ENCODE data around the gene CUEDC1.

DNA sequence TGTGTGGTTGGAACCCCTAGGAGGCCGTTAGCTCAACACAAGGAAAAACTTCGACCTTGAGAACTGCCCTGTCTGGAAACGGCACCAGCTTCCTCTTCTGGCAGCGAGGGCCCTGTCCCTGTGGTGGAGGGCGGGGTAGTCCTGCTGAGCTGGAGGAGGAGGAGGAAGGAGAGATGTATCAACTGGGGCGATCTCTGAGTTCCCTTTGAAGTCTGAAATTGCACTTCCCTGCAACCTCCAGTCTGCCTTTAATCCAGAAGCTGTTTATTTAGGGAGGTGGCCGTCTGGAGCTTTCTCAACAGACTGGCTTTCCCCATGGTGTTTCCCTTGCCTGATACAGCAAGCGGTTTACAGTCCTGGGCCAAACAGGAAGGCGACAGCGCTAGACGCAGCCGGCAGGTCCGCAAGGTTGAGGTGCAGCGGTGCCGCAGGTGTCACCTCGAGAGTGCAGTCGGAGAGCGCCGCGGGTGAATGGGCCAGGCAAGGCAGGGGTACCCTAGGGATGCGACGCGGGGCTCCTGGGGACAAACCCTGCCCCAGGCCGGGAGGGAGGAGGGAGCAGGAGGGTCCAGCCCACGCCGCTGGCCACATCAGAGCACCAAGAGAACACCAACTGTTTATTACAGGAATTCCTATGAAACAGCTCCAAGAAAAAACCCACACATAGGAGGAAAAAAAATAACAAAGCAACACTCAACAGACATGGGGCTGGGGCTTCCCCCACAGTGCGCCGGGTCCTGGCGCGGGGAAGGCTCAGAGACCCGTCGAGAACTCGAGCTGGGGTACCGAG is 94.0 kb downstream of the CUEDC1 start:
- TF ChIP-seq, protein P1, sequence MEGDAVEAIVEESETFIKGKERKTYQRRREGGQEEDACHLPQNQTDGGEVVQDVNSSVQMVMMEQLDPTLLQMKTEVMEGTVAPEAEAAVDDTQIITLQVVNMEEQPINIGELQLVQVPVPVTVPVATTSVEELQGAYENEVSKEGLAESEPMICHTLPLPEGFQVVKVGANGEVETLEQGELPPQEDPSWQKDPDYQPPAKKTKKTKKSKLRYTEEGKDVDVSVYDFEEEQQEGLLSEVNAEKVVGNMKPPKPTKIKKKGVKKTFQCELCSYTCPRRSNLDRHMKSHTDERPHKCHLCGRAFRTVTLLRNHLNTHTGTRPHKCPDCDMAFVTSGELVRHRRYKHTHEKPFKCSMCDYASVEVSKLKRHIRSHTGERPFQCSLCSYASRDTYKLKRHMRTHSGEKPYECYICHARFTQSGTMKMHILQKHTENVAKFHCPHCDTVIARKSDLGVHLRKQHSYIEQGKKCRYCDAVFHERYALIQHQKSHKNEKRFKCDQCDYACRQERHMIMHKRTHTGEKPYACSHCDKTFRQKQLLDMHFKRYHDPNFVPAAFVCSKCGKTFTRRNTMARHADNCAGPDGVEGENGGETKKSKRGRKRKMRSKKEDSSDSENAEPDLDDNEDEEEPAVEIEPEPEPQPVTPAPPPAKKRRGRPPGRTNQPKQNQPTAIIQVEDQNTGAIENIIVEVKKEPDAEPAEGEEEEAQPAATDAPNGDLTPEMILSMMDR (IDR thresholded peaks at IDR 0.05): peak in 1 of 4 experiments; percentile 10
- no peak for TF ChIP-seq POLR2A (IDR thresholded peaks at IDR 0.05)
